SKM-1 treated with dmso at 0.1 percent for 144 hours (cell line): ENCODE data around the gene NOTCH4.
"Not testable (repeated sequence)": the region's sequence is repeated elsewhere in the genome, so short reads cannot be mapped to it uniquely, and the experiment has no call there.

ENCODE experiments used
- DNase-seq: peaks from one replicate; lab custom pipeline; 2025; ENCODE audit not compliant: unreplicated experiment; lab: John Stamatoyannopoulos, UW

The NOTCH4 gene

DNA sequence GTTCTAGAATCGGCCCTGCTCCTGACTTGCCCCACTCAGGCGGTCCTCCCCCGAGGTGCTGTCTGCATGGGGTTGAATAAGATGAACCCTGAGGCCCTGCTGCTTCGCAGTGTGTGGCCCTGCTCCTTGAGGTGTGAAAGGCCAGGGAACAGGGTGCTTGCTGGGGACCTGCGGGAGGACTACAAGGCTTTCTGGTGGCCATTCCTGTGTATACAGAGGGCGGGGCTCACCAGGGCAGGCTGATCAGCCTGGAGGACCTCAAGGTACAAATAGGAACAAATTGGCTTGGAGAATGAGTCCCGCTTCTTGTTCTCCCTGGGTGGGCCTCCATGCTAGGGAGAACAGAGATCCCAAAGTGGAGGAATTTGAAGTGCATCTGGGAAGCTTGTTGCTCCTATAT, 5.7 kb downstream of the NOTCH4 start:
- DNase-seq, result no peak

DNA sequence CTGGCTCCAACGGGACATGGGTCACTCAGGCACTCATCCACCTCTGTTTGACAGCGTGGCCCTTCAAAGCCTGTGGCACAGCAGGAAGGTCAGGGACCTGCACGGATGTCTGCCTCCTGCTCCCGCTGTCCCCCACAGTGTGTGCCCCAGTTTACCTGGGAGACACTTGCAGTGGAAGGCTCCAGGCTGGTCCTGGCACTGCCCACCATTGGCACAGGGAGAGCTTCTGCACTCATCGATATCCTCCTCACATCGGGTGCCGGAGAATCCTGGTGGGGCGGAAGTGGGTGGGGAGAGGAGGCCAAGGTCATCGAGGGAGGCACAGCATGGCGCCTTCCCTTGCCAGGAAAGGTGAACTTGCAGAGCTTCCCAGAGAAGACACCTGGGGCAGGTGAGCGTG, 6.9 kb downstream of the NOTCH4 start:
- DNase-seq, result no peak

DNA sequence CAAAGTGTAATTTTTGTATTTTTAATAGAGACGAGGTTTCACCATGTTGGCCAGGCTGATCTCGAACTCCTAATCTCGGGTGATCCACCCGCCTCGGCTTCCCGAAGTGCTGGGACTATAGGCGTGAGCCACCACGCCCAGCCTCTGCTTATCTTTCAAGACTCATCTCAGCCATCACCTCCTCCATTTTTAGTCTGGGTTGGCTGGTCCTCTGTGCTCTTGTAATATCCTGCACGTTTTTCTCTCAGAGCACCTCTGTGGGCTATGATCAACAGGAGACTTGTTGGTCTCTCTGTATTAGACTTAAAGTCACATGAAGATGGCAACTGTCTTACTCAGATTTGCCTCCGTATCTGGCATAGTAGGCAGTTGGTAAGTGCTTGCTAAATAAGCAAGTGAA, 7.6 kb downstream of the NOTCH4 start:
- no peak for DNase-seq

DNA sequence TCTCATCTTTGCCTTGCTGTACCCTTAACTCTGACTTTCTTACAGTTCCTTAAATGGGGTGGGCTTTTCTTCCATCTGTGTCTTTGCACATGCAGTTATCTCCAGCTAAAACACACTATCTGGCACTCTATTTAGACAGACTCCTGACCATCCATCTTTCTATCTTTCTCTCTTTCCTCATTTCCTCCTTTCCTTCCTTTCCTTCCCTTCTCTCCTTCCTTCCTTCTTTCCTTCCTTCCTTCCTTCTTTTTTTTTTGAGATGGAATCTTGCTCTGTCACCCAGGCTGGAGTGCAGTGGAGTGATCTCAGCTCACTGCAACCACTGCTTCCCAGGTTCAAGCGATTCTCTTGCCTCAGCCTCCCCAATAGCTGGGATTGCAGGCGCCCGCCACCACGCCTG, 8.2 kb downstream of the NOTCH4 start:
- DNase-seq, result no peak

DNA sequence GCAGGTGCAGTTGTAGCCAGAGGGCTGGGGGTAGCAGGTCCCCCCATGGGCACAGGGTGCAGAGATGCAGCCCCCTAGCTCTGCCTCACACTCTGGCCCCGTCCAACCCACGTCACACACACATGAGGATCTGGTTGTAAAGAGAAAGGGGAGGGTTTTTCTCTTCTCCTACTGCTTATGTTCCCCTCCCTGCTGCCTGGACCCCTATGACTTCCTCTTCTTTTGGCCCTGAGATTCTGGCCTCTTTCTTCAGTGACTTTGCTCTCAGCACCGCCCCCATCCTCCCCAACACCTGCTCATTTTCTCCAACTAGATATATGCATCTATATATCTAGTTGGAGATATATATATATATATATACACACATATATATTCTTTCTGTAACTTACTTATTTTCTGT, 9.7 kb downstream of the NOTCH4 start:
- peak; percentile 16 for DNase-seq

DNA sequence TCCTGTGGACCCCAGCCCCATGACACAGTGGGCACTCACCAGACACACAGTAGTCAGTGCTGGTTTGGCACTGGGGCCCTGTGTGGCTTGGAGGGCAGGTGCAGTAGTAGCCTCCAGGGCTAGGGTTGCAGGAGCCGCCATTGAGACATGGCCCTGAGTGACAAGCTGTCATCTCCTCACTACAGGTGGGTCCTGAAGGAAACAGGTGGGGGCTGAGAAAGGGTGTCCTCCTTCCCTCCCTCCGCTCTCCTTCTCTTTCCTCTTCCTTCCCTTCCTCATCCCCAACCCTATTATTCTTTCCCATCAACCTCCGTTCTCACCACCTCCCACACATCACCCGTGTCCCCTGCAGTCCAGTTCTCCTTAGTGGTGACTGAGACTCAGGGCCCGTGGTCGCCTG, 10.2 kb downstream of the NOTCH4 start:
- DNase-seq, result no peak

DNA sequence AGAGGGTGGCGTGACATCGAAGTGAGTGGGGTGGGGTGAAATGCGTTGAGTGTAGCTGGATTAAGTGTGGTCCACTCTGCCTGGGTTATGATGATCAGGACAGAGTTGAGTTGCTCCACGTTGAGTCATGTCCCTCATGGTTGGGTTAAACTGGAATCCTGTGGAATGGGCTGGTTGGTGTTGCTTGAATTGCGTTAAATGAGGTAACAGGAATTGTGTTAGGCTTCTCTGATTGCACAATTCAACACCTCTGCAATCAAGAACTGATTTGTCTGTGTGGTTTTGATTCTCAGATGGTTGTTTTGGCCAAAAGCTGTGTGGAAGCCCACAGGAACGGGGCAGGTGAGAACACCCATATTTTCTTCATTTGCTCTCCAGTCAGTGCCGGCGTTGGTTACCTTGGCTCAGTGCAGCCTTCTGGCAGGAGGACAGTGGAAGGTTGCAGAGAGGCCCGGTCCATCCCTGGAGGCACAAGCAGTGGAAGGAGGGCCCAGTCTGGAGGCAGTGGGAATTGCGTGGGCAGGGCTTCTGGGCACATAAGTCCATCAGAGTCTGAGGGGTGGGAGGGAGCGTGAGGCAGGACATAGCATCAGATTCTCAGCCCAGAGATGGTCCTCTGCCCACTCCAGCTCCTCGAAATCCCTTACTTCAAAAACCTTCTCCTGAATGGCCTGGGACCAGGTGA, 11.6 kb downstream of the NOTCH4 start:
- DNase-seq, result no peak

DNA sequence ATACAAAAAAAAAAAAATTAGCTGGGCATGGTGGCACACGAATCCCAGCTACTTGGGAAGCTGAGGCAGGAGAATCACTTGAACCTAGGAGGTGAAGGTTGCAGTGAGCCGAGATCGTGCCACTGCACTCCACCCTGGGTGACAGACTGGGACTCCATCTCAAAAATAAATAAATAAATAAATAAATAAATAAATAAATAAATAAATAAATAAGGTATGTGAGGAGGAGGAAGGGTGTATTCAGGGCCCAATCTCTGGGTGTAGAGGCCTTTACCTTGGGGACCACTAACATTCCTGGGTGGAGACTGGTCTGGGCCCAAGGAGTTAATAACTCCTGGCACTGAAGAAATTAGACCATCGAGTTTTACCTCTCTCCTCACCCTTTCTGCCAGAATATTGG, 12.4 kb downstream of the NOTCH4 start:
- not testable (repeated sequence) for DNase-seq

DNA sequence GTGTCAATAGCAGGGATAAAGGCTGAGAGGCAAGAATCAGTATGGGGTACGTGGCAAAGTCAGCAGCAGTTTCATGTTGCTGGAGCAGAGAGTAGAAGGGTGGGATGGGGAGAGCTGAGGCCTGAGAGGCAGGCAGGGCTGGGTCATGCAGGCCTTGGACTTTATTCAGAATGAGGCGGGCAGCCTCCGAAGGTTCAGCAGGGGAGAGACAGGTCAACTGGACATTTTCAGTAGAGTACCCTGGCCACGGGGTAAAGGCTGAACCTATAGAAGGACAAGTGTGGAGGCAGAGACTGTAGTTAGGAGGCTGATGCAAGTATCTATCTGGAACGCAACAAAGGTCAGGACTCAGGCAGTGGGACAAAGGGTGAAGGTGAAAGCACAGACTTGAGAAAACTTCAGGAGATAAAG, 13.7 kb downstream of the NOTCH4 start:
- no peak for DNase-seq

DNA sequence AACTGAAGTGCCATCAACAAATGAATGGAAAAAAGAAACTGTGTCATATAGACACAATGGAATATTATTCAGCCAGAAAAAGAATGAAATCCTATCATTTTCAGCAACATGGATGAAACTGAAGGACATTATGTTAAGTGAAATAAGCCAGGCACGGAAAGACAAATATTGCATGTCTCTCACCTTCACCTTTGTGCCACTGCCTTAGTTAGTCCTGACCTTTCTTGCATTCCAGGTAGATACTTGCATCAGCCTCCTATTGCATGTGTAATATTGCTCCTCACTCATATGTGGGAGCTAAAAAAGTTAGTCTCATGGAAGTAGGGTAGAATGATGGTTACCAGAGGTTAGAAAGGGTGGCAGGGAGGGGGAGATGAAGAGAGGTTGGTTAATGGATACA, 14.9 kb downstream of the NOTCH4 start:
- DNase-seq, result no peak

DNA sequence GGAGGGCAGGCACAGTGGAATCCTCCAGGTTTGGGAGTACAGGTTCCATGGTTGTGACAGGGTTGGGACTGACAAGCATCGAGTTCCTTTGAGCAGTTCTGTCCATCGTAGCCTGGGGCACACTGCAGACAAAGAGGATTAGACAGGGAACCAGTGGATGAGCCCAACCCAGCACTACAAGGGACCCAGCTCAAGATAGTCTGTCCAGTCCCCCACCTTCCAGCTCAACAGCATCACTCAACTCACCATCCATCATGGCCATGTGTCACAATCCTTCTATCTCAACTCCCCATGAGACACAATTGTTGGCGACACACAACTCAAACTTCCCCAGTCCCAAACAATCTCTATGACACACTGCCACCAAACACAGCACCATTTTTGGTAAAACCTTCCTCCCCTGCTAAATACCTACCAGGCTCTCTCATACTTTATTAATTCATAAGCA, 19.6 kb downstream of the NOTCH4 start:
- no peak for DNase-seq

DNA sequence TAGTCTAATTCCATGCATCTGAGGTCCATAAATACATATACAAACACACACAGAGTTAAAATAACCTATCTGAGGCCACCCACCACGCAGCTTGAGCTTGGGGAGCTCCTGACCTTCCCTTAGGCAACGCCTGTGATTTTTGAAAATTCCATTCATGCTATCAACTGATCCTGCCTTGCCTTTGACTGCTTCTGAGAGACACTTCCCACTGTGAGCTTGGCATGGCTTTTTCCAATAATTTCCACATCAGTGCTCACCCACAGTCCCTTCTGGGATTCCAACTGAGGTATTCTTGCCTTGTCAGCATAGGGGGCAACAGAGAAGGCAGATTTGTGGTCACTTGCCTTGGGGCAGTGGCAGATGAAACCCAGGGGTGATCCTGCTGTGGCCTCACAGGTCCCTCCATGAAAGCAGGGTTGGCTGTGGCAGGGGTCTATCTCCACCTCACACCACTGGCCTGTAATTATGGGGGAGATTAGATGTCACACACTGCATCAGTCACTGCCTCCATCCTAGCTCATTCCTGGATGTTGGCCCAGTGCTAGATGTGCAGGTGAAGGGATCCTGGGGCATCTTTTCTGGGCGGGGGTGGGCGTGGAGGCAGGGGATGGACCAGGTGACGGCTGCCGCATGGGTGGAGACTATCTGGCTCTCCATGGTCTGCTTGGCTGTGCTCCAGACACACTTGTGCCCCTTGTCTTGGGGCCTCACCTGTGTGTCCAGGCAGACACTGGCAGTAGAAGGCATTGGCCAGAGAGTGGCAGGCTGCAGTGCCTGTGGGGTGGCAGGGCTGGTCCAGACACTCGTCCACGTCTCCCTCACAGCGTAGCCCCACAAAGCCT, 20.2 kb downstream of the NOTCH4 start:
- DNase-seq, result no peak

DNA sequence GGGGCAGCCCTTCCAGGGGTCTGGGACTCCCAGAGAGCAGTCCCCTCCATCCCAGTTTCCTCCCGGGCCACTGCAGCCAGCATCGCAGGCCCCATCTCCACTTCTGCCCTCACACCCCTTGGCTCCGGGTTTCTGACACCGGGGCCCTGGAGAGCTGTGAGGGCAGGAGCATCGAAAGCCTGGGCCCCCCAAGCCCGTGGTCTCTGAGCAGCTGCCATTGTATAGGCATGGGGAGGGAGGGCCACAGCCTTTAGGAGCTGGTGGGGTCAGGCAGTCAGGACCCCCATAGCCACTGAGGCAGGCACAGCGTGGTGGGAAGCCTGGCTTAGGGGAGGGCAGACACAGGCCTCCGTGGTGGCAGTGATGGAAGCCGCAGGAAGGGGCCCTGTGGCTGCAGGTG, 21.7 kb downstream of the NOTCH4 start:
- no peak for DNase-seq

DNA sequence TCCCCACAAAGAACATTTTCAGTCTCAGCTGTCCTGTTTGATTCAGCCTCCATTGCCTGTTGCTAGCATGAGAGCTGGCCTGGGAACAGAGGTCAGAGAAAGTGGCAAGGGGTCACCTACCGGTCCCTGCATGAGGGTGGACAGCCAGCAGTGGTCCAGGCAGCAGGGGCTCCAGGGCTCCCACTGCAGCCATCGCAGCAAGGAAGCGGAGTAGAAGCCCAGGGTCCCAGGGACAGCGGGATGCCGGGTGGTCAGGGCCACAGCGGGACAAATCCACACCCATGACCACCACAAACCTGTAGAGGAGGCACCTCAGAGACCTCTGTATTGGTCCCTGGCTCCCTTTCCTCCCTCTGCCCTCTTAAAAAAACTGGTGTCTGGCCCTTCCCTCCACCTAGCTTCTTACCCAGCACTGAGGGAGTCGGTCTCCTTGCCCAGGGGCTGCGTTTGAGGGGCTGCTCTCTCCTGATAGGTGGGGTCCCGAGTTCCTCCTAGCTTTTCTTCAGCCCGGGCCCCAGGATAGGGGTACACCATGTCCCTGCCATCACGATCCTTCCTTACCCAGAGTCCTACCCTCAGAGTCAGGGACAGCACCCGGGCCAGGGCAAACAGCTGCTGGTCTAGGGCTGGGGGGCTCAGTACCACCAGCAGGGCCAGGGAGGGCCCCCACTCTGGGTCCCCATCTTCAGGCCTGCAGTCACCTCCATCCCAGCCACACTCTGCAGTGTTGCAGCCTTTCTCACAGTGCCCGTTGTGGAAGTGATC, 23.0 kb downstream of the NOTCH4 start:
- no peak for DNase-seq

DNA sequence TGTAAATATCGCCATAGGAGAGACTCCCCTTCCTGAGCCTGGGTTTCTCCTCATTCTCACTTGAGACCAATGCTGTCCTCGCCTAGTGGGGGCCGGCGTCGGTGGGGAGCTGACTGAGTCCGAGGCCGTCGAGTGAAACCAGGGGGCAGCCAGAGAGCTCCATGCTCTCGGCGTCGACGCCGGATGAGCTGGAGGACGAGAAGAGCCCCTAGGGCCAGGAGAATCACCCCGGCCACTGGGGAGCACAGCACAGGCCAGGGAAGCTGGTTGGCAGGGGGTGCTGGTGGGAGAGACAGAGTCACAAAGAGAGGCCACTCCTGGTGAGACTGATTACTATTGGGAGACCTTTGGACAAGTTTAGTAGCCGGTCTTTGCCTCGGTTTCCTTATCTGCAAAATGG, 25.0 kb downstream of the NOTCH4 start:
- no peak for DNase-seq

DNA sequence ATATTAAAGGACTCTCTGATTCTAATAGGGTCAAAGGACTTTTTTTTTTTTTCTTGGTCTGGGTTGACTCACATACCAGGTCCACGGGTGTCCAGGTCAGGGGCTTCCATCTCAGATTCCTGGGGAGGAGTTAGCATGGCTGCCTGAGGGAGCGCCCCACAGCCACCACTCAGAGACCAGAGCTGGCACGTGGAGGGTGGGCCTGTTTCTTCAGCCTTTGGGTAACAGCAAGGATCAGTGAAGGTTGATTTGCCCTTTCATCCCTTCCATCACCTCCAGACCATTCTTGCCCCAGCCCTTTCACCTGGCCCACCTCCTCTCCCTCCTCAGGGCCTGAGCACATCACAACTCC, 25.5 kb downstream of the NOTCH4 start:
- DNase-seq, result no peak

DNA sequence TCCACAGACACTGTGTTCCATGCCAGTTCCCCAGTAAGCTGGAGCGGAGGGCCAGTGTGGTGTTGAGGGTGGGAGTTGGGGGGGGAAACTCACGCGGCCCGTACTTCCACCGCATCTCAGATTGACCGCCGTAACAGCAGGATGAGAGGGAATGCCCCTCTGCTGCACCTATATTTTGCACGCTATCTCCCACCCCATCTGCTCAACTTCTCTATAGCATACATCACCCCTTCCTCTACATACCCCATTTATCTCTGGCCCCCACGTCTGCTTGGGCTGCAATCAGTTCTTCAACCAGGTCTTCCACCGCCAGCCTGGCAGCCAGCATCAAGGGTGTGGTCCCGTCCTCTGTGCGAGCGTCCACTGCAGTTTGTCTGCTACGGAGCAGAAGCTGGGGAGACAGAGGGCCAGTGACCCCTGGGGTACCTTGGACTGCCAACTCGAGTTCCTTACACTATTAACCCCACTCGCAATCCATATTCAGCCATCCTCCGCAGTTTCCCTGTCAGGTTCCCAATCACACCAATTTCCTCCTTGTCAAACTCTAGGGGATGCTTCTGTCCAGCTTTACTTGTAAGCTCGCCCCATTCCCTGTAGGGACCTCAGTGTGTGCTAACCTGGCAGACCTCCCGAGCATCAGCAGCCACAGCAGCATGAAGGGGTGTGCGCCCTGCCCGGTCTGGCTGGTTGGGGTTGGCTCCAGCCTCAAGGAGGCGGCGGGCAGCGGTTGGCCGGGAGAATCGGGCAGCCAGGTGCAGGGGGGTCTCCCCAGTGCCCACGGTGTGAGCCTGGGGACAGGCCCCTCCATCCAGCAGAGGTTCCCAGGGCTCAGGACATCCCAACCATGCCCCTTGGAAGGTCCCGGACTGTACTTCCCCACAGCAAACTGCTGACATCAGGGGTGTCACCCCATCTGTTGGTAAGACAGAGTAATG, 26.9 kb downstream of the NOTCH4 start:
- DNase-seq, result no peak

DNA sequence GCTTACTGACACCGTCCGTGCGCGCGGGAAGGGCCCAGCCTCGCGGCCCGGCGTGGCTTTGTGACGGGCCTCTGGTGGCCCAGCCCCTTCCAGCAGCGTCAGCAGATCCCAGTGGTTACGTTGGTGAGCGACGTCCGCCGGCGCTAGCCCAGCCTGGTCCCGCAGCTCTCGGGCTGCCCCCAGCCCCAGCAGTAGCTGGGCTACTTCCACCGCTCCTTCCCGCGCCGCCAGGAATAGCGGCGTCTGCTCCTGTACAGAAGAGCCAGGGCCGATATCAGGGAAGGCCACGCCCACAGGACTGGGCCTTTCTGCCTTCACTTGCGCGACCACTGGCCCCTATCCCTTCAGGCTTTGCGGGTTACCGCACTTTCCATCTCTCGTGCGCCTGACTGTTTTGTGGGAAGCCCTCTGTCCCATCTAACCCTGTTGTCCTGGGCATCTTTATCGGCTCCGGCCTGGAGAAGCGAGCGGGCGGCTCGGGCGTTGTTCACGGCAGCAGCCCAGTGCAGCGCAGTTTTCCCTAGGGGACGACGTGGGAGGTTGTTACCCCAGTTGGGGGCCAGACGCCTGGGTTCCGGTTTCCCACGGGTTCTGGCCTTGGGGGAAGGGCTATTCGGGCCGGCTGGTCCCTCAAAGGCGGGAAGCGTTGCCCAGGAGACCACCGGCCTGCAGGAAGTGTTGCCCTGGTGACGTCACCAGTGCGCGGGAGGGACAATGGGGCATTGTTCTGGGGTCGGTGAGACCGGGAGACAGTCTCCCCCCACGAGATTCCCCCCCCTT, 27.8 kb downstream of the NOTCH4 start:
- no peak for DNase-seq

DNA sequence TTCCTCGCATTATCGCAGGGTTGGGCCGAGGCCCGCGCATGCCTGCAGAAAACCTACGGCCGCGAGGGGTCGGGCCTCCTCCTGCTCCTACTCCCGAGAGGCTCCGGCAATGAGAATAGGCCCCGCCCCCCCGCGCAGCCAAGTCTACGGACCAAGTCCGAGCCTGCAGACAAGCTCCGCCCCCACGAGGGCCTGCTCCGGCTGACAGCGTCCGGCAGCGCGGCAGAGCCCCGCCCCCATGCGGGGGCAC, 28.3 kb downstream of the NOTCH4 start:
- DNase-seq, result peak; percentile 98
